B cell (primary cell): ENCODE results near the gene GPATCH8.

ENCODE experiments used
- EZH2 ChIP-seq: IDR thresholded peaks from 2 replicates; pipeline ENCODE4 v1.6.1; 2012; ENCODE audit warnings: borderline replicate concordance, low read depth, mild to moderate bottlenecking, moderate library complexity, low read length; ENCODE audit not compliant: insufficient read depth, poor library complexity, severe bottlenecking
- TF ChIP-seq, protein P1 (sequence below): fragments of 200-600 bp; IDR thresholded peaks from one replicate; pipeline ENCODE4 v1.8.0; 2022; ENCODE audit warnings: antibody characterized with exemption, mild to moderate bottlenecking

DNA sequence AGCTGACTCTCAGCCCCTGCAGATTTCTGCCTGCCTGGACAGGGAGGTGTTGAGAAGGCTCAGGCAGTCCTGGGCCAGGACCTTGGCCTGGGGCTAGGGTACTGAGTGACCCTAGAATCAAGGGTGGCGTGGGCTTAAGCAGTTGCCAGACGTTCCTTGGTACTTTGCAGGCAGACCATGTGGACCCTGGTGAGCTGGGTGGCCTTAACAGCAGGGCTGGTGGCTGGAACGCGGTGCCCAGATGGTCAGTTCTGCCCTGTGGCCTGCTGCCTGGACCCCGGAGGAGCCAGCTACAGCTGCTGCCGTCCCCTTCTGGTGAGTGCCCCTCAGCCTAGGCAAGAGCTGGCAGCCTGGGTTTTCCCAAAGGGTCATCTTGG, 154.2 kb downstream of the GPATCH8 start:
- TF ChIP-seq, protein P1, sequence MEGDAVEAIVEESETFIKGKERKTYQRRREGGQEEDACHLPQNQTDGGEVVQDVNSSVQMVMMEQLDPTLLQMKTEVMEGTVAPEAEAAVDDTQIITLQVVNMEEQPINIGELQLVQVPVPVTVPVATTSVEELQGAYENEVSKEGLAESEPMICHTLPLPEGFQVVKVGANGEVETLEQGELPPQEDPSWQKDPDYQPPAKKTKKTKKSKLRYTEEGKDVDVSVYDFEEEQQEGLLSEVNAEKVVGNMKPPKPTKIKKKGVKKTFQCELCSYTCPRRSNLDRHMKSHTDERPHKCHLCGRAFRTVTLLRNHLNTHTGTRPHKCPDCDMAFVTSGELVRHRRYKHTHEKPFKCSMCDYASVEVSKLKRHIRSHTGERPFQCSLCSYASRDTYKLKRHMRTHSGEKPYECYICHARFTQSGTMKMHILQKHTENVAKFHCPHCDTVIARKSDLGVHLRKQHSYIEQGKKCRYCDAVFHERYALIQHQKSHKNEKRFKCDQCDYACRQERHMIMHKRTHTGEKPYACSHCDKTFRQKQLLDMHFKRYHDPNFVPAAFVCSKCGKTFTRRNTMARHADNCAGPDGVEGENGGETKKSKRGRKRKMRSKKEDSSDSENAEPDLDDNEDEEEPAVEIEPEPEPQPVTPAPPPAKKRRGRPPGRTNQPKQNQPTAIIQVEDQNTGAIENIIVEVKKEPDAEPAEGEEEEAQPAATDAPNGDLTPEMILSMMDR = no peak
- TF ChIP-seq EZH2 = no peak
